Body of pancreas (tissue), 4 donors: ENCODE data around the gene BPGM. TPM values are rescaled to one million over a fixed set of nuclear protein-coding genes. Genes with fewer than 3 reads are reported as not detected.

Experiments
- ATAC-seq: fragments of 150-250 bp; one replicate; pipeline ENCODE4 v1.9.1; 2016
- DNase-seq, 4 donors: peaks; one replicate each; pipeline ENCODE4 v3.0.0-alpha.2; 2019
- H3K27ac ChIP-seq, 4 donors: fragments of 200-600 bp; sonication (generic); 1 replicate in 3 of 4; 2 replicates in 1 of 4; pipeline versions ENCODE4 v1.5.1 to v1.6.1; 2016 to 2019; ENCODE audit warnings: mild to moderate bottlenecking in 1 of 4, mixed read lengths in 1 of 4, moderate library complexity in 1 of 4
- H3K27me3 ChIP-seq, 2 donors: fragments of 200-600 bp; sonication (generic); one replicate each; pipeline ENCODE4 v1.6.0; 2016; ENCODE audit warnings: mild to moderate bottlenecking in 1 of 2
- H3K36me3 ChIP-seq, 2 donors: fragments of 200-600 bp; sonication (generic); replicated peaks in 1 of 2; 2 replicates each; pipeline ENCODE4 v1.5.1; 2016; ENCODE audit warnings: low read depth in 2 of 2; ENCODE audit not compliant: insufficient read depth in 1 of 2
- H3K4me1 ChIP-seq: fragments of 200-600 bp; sonication (generic); one replicate; pipeline ENCODE4 v1.6.0; 2016
- H3K4me3 ChIP-seq, 2 donors: fragments of 200-600 bp; sonication (generic); 1 replicate in 1 of 2; 2 replicates in 1 of 2; pipeline ENCODE4 v1.5.1; 2016 to 2019
- H3K9me3 ChIP-seq, 3 donors: fragments of 200-600 bp; sonication (generic); 1 replicate in 2 of 3; 2 replicates in 1 of 3; pipeline ENCODE4 v1.5.1; 2016
- POLR2A ChIP-seq, 3 donors: fragments of 450-650 bp; IDR thresholded peaks; one replicate each; pipeline ENCODE4 v1.6.1; 2016; ENCODE audit warnings: antibody characterized with exemption in 3 of 3, mild to moderate bottlenecking in 2 of 3
- WGBS, 2 donors: methylation state at CpG; one replicate each; pipeline ENCODE4 v1.1.5; 2017; 5-methylcytosine and 5-hydroxymethylcytosine counted together
- intact Hi-C: fragments of 100-400 bp; cut with DNase I; formaldehyde crosslinking; loops from one replicate; pipeline ENCODE4 v1.15.1; 2023
- total RNA-seq, 2 donors: library from RNA; depleted of rRNA; stranded (reverse); fragments of >200 nt; gene quantifications; one replicate each; pipeline ENCODE4 v1.1.0, GENCODE V29; 2016
- TF ChIP-seq, protein P1 (sequence below), 7 experiments: fragments of 450-650 bp in 4 of 7; fragments of 200-600 bp in 3 of 7; sonication (generic) in 3 of 7; IDR thresholded peaks; one replicate each; pipeline ENCODE4 v1.5.1; 2016 to 2019; ENCODE audit warnings: antibody characterized with exemption in 7 of 7

Gene BPGM
- total RNA-seq, 2 donors from 2014 or later, result 2.6 to 7.8 TPM

DNA sequence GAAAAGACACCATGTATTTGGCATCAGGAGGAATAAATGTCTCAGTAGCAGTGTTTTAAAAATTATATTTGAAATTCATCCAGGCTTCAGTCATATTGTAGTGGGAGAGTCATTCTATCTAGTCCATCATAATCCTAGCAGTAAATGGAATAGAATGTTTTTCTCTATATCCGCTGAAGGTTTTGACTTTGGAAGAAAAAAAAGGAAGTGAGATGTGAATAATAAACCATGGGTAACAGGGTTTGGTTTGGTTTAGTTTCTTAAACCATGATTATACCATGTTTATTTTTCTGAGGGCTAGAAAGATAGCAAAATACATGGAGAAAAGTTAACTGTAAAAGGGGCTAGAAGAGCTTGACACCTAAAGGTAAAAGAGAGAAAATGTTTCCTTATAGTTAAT, 16.4 kb upstream of the BPGM start:
- H3K36me3 ChIP-seq, result no peaks in the 10 kb centered on the region
- ATAC-seq, result no peak
- H3K27me3 ChIP-seq, result no peaks in the 10 kb centered on the region
- H3K4me3 ChIP-seq, result no peak overlapping the region
- no peaks in the 10 kb centered on the region for H3K9me3 ChIP-seq
- TF ChIP-seq, protein P1, sequence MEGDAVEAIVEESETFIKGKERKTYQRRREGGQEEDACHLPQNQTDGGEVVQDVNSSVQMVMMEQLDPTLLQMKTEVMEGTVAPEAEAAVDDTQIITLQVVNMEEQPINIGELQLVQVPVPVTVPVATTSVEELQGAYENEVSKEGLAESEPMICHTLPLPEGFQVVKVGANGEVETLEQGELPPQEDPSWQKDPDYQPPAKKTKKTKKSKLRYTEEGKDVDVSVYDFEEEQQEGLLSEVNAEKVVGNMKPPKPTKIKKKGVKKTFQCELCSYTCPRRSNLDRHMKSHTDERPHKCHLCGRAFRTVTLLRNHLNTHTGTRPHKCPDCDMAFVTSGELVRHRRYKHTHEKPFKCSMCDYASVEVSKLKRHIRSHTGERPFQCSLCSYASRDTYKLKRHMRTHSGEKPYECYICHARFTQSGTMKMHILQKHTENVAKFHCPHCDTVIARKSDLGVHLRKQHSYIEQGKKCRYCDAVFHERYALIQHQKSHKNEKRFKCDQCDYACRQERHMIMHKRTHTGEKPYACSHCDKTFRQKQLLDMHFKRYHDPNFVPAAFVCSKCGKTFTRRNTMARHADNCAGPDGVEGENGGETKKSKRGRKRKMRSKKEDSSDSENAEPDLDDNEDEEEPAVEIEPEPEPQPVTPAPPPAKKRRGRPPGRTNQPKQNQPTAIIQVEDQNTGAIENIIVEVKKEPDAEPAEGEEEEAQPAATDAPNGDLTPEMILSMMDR (IDR thresholded peaks at IDR 0.05), result no peak
- no peak for TF ChIP-seq POLR2A (IDR thresholded peaks at IDR 0.05)
- no peak overlapping the region for H3K27ac ChIP-seq
- DNase-seq, result no peak
- no peaks in the 10 kb centered on the region for H3K4me1 ChIP-seq
- 68 to 70% methylated on average over 1 of the region's 1 CpG for WGBS, 2 donors
- intact Hi-C loops, result loop anchor here (5.0 kb wide), 1 partner anchor 322 kb away; no protein-coding TSS in a partner anchor

DNA sequence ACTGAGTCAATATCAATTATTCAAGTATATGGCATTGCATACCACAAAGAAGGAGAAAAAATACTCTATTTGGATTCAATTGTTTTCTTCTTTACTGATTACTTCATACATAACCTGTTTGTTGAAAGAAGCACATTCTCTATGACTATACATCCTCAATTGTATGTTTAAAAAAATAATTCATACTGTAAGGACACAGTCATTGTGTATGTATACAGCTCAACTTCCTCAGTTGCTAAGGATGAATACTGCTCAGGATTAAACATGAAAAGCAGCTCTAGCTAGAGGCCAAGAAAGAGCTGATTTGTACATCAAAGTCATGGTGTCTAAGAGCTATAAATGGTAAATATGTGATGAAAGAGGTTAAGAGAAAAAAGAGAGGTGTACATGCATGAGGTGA, 15.8 kb upstream of the BPGM start:
- no peak for ATAC-seq
- no peak for TF ChIP-seq POLR2A (IDR thresholded peaks at IDR 0.05)
- TF ChIP-seq, protein P1 (IDR thresholded peaks at IDR 0.05), result no peak
- DNase-seq, result no peak
- no peaks in the 10 kb centered on the region for H3K9me3 ChIP-seq
- no peak overlapping the region for H3K27ac ChIP-seq
- intact Hi-C loops, result loop anchor here (5.0 kb wide), 1 partner anchor 321 kb away; no protein-coding TSS in a partner anchor
- H3K4me3 ChIP-seq, result no peak overlapping the region
- H3K36me3 ChIP-seq, result no peaks in the 10 kb centered on the region
- H3K27me3 ChIP-seq, result no peaks in the 10 kb centered on the region
- no peaks in the 10 kb centered on the region for H3K4me1 ChIP-seq

DNA sequence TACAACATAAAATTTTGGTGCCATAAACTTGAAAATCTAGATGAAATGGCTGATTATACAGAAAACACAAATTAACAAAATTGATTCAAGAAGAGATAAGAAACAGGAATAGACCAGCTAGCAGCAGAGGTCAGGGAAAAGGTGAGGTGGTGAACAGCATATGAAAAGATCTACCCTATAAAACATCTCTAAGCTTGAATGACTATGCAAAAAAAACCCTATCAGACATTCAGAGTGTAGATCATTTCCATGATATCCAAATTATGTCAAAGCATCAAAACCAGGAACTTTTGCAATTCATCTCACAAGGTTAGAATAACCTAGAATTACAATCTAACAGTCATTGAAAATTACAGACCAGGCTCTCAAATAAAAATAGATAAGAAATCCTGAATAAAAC, 14.6 kb upstream of the BPGM start:
- H3K4me3 ChIP-seq, result no peak overlapping the region
- H3K36me3 ChIP-seq, result no peaks in the 10 kb centered on the region
- TF ChIP-seq POLR2A (IDR thresholded peaks at IDR 0.05), result no peak
- TF ChIP-seq, protein P1 (IDR thresholded peaks at IDR 0.05), result no peak
- intact Hi-C loops, result loop anchor here (5.0 kb wide), 1 partner anchor 320 kb away; no protein-coding TSS in a partner anchor
- no peak for DNase-seq
- no peaks in the 10 kb centered on the region for H3K4me1 ChIP-seq
- no peaks in the 10 kb centered on the region for H3K9me3 ChIP-seq
- H3K27ac ChIP-seq, result no peak overlapping the region
- ATAC-seq, result no peak
- no peaks in the 10 kb centered on the region for H3K27me3 ChIP-seq

DNA sequence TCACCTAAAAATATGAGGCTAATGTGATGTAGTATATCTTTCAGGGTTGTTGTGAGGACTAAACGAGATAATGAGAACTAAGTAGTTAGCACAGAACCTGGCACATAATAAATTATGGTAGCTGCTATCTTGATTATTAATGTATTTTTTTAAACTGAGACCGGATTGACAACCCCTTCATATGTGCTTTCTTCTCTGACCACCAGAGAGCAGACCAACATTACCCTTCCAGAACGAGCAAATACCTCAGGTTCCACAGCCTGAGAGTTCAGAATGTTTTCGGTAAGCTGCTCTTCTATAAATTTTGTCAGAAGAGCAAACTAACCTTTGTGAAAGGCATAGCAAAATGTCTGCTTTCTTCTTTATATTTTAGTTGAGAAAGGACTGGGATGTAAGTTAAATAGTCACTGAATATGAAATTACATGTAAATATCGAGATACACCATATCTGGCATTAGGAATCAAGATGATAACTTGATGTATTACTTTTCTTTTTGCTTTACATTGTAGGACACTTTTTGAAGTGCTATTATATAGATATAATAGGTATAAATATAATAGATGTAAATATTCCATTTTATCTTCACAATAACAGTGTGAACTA, 13.6 kb upstream of the BPGM start:
- Histone ChIP-seq H3K4me1 (no peaks in the 10 kb centered on the region), H3K36me3 (no peaks in the 10 kb centered on the region), H3K27ac (no peak overlapping the region), H3K4me3 (no peak overlapping the region), H3K27me3 (no peaks in the 10 kb centered on the region), H3K9me3 (no peaks in the 10 kb centered on the region)
- 24 to 26% methylated on average over 5 of the region's 5 CpGs for WGBS, 2 donors
- TF ChIP-seq, protein P1 (IDR thresholded peaks at IDR 0.05), result peak; percentile 5 to 70 (median 61)
- TF ChIP-seq POLR2A (IDR thresholded peaks at IDR 0.05), result no peak
- ATAC-seq, result peak; percentile 63
- DNase-seq, result peak in 3 of 4 donors; percentile 14 to 37 (median 15)
- intact Hi-C loops, result loop anchor here (5.0 kb wide), 1 partner anchor 319 kb away; no protein-coding TSS in a partner anchor

DNA sequence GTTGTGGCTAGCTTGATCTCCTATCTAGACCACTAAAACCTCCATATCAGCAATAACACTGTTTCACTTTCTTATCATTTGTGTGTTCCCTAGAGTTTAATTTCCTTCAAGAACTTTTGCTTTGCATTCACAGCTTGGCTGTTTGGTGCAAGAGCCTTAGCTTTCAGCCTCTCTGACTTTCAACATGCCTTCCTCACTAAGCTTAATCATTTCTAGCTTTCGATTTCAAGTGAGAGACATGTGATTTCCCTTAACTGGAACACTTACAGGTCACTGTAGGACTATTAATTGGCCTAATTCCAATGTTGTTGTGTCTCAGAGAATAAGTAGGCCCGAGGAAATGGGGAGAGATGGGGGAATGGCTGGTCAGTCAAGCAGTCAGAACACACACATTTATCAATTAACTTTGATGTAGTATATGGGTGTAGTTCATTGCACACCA, 10.6 kb upstream of the BPGM start:
- Histone ChIP-seq H3K27me3 (no peaks in the 10 kb centered on the region), H3K36me3 (no peaks in the 10 kb centered on the region), H3K27ac (peak overlapping the region in 2 of 4 donors; percentile 22 to 39), H3K4me3 (no peak overlapping the region), H3K4me1 (peaks cover 4% of the 10 kb centered on the region), H3K9me3 (no peaks in the 10 kb centered on the region)
- intact Hi-C loops, result no loop called here
- no peak for DNase-seq
- ATAC-seq, result peak; percentile 50
- TF ChIP-seq, protein P1 (IDR thresholded peaks at IDR 0.05), result no peak
- no peak for TF ChIP-seq POLR2A (IDR thresholded peaks at IDR 0.05)
- 11 to 15% methylated on average over 2 of the region's 2 CpGs for WGBS, 2 donors
